GM20000 (cell line): Measurements from ENCODE around the gene CAPZB.
A peak's percentile ranks its signal among the peaks of the same experiment; 100 is the strongest.

Experiments
- DNase-seq: peaks from one replicate; pipeline ENCODE4 v3.0.0; 2012; ENCODE audit warnings: low spot score
- TF ChIP-seq, protein P1 (sequence below): IDR thresholded peaks from 2 replicates; pipeline ENCODE4 v1.5.1; 2012; ENCODE audit warnings: mild to moderate bottlenecking, control low read depth; ENCODE audit errors: extremely low read depth, missing control alignments

The CAPZB gene

DNA sequence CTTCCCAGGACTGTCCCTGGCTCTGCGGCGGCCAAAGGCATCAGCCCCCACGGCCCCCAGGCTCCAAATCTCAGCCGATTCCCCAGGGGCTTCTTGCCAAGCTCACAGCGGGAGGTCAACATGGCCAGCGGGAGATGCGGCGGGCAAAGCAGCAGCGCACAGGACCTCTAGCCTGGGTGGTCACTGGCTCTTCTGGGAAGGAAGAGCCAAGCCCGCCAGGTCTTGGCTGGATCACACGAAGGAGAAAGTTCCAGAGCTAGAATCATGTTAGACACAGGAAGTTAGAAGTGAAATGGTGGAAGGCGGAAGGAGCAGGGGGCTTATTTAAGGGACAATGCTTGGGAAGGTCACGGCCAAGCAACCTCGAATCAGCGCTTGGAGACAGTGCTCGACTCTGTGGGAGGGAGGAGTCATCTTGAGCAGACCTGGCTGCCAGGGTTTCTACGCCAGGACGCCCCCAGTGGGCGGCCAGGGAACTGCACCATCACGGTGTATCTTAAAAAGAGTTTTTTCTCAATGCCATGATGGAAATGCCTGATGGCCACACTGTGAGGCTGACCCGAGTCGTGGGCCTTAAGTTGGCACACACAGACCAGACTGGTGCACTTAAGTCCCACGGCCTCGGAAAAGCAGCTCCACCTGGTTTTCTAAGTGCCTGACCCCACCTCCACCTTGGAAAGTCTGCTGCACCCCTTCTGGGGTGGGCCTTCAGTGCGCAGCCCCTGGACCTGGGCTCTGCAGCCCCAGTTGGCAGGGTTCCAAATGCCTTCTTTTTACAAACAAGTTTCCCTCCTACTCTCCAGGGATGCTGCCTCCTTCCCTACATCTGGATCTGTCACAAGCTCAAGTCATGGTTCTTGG lies 143.9 kb downstream of the CAPZB start:
- peak; percentile 92 for DNase-seq
- TF ChIP-seq, protein P1, sequence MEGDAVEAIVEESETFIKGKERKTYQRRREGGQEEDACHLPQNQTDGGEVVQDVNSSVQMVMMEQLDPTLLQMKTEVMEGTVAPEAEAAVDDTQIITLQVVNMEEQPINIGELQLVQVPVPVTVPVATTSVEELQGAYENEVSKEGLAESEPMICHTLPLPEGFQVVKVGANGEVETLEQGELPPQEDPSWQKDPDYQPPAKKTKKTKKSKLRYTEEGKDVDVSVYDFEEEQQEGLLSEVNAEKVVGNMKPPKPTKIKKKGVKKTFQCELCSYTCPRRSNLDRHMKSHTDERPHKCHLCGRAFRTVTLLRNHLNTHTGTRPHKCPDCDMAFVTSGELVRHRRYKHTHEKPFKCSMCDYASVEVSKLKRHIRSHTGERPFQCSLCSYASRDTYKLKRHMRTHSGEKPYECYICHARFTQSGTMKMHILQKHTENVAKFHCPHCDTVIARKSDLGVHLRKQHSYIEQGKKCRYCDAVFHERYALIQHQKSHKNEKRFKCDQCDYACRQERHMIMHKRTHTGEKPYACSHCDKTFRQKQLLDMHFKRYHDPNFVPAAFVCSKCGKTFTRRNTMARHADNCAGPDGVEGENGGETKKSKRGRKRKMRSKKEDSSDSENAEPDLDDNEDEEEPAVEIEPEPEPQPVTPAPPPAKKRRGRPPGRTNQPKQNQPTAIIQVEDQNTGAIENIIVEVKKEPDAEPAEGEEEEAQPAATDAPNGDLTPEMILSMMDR, result peak; percentile 78

DNA sequence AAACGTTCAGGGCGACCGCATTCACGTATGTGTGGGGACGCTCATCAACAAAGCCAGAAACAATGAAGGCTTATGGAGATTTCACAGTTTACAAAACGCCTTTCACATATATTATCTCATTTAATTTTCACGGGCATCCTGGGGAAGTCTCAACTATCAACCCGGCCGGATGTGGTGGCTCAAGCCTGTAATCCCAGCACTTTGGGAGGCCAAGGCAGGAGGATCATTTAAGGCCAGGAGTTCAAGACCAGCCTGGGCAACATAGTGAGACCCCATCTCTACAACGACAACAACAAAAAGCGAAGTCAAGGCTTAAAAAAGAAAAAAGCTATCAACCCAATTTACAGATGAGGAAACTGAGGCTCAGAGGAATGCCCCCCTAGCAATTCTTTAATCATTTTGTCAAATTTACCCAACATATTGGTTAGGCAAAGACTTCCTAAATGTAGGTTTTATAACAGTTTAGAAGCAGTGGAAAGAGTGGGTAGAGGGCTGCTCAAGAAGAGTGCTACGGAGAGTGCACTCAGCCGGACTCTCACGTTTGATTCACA lies 144.9 kb downstream of the CAPZB start:
- DNase-seq, result no peak

DNA sequence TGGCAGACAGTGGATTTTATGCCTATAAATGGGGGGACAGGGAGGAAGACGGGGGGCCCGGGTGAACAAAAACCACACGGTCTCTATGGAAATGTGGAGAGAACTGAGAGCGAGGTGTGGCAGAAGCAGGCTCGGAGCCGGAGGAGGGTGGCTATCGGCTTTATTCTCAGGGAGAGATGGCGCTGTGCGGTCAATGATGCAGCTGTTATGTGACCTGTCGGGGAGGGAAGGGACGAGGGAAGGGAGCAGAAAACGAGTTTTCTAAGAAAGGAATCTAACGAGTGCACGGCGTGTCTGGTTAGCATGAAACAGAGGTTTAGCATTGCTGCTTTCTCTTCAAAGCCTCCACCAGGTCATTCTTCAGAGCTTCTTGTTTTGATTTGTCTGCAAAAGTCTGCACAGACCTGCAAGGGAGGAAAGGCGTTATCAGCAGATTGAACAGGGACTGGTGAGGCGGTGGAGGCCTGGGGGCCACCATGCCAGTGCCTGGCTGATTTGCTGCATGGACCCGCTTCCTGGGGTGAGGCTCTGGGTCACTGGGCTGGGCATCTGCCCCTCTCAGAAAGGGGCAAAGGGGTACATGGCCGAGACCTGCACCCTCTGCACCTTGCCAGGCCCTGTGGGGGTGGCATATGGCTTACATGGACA lies 146.0 kb downstream of the CAPZB start:
- TF ChIP-seq, protein P1, result no peak
- no peak for DNase-seq

More for the DNA sequence above, 144.9 kb downstream of the CAPZB start:
- TF ChIP-seq, protein P1, result no peak

DNA sequence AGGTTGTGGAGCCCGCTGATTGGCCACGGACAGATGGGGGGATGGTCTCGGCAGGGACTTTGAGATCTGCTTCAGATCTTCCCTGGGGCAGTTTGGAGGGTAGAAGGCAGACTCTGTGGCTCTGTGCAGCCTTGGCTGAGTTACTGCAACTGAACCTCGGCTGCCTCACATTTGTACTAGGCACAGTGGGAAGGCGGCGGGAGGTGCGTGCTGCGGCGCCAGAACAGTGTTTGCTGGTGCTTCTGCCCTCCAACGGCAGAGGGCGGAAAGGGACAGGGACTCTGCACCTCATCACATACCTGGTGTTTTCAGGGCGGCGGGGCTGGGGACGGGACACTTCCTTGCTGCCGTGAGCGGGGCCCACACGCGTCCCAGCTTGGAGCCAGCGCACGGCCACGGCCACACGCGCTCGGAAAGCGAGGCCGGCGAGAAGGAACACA lies 147.0 kb downstream of the CAPZB start:
- TF ChIP-seq, protein P1, result no peak
- no peak for DNase-seq

DNA sequence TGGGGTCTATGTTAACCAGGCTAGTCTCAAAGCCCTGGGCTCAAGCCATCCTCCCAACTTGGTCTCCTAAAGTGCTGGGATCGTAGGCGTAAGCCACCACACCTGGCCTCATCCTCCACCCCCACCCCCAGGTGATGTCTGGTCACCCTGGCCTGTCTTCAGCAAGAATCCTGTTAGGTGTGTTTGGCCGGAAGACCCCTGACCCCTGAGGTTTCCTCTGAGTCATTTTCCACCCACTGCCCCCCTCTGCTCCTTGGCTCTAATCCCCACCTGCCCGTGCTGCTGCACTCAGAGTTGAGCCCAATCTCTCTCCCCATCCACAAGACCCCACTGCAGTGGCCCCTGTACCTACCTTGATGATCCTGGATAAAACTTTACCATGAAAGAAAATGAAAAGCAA lies 148.1 kb downstream of the CAPZB start:
- no peak for DNase-seq
- TF ChIP-seq, protein P1, result no peak

DNA sequence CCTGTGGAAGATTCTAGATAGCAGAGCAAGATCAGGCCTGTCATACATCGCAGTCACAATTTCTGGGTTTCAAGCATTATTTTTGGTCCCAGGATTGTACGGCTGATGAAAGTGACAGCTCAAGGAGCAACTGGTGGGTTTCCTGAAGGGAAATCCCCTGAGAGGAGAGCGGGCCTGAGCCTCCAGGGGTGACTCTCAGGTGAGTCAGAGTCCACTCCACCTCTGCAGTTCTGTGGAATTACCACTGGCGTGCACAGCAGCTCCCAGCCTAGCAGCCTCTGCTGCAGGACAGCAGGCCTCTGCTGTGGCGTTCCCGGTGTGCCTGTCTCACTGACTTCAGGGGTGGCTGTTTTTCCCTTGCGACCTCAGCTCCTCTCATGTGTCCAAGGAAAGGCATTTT lies 148.8 kb downstream of the CAPZB start:
- TF ChIP-seq, protein P1, result no peak
- DNase-seq, result no peak
